ENCODE measurements around the gene ZNF384. TPM values are rescaled to one million over a fixed set of nuclear protein-coding genes. Genes with fewer than 3 reads are reported as not detected.
A peak's percentile ranks its signal among the peaks of the same experiment; 100 is the strongest.

The ZNF384 gene
- 10 to 100 TPM; 22.1 to 64.9 (median 58.2) TPM for total RNA-seq
- 10 to 100 TPM; 44.4 to 59.0 TPM for polyA plus RNA-seq
- long read RNA-seq, donor 1, partial matches to known transcripts: 12 of 18 reads
- long read RNA-seq, donor 1, other reads (novel, unspliced or antisense): 6 of 18 reads
- long read RNA-seq, donor 2, partial matches to known transcripts: 7 of 10 reads
- long read RNA-seq, donor 2, other reads (novel, unspliced or antisense): 0 of 10 reads
- long read RNA-seq, donor 3, transcript ZNF384-204 (11 exons, 3,008 nt): major isoform, 5 of 96 reads
- long read RNA-seq, donor 3, partial matches to known transcripts: 48 of 96 reads
- long read RNA-seq, donor 3, other reads (novel, unspliced or antisense): 36 of 96 reads

DNA sequence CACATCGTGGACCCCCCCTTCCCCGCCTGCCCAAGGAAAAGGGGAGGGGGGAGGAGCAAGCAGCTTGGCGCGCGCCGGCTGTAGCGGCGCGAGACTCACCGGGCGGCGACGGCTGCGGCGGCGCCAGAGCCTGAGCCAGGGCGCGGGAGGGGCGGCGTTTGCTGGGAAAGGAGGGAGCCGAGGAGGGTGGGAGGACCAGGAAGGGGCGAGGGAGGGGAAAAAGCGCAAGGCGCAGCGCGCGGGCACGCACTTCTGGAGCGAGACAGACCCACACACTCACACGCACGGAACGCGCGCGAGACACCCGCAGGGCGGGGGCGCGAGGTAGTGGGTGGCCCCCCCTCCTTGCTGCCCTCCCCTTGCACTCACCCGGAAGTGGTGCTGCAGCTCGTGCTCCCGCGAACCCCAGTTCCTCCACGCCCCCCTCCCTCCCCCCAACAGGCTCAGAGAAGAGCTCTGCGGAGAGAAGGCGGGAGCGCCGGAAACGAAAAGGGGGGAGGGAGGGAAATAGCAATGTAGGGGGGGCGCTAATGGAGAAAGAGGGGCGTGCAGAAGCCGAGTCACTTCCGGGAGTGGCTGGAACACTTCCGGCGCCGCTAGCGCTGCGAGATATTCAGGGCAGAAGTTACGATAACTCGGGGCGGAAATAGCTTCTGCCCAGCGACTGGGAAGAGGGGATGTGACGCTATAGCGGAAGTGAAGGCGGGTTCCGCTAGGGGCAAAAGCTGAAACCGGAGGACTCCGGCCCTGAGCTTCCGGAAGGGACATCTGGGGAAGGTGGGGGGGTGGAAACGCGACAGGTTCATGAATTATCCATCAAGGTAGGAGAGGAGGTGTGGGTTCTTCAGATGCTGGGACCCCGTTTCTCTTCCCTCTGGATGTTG, at the start of gene ZNF384:
Gene ZNF384, minus strand, starts transcription at position 377 of the 884 bp plus-strand sequence. CDS start 9,855 bp downstream, outside the sequence.
- intact Hi-C loops (cut with DNase I): loop anchor here in 2 of 4 donors (2.0 to 10.0 kb wide), 2 partner anchors 20 to 74 kb away; no protein-coding TSS in a partner anchor
- H3K4me3 ChIP-seq: peak within 1 kb of the TSS; percentile 69
- 0 to 1% (median 1%) methylated on average over 68 to 72 of the region's 72 CpGs for WGBS, 3 donors
- peaks cover 10% of the 10 kb centered on the region for H3K4me1 ChIP-seq (ENCODE audit: insufficient read depth)
- H3K27me3 ChIP-seq: no peaks in the 10 kb centered on the region
- H3K36me3 ChIP-seq: no peaks in the 10 kb centered on the region
- no peaks in the 10 kb centered on the region for H3K9me3 ChIP-seq
- DNase-seq: peak; percentile 96 to 98 (median 97)
- peak within 1 kb of the TSS; percentile 80 to 93 for H3K27ac ChIP-seq
- TF ChIP-seq POLR2A (IDR thresholded peaks at IDR 0.05) (peak; percentile 56), EP300 (IDR thresholded peaks at IDR 0.05) (peak; percentile 83)
- TF ChIP-seq, protein P1, sequence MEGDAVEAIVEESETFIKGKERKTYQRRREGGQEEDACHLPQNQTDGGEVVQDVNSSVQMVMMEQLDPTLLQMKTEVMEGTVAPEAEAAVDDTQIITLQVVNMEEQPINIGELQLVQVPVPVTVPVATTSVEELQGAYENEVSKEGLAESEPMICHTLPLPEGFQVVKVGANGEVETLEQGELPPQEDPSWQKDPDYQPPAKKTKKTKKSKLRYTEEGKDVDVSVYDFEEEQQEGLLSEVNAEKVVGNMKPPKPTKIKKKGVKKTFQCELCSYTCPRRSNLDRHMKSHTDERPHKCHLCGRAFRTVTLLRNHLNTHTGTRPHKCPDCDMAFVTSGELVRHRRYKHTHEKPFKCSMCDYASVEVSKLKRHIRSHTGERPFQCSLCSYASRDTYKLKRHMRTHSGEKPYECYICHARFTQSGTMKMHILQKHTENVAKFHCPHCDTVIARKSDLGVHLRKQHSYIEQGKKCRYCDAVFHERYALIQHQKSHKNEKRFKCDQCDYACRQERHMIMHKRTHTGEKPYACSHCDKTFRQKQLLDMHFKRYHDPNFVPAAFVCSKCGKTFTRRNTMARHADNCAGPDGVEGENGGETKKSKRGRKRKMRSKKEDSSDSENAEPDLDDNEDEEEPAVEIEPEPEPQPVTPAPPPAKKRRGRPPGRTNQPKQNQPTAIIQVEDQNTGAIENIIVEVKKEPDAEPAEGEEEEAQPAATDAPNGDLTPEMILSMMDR (IDR thresholded peaks at IDR 0.05): peak in 2 of 3 donors; percentile 58

DNA sequence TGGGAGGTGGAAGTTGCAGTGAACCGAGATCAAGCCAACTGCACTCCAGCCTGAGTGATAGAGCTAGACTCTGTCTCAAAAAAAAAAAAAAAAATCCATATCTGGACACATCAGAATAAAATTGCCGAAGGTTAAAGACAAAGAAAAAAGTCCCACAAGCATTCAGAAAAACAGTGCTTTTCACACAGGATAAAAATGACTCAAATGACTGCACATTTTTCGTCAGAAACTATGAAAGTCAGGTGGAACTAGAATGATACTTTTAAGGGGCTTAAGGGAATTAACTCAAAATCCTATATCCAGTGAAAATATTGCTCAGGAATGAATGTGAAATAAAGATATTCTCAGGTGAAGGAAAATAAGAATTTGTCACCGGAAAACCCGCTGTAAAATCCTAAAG, 47.6 kb upstream of the ZNF384 start:
- no peak overlapping the region for H3K27ac ChIP-seq
- H3K4me3 ChIP-seq: no peak overlapping the region
- WGBS, 3 donors: 92 to 95% (median 95%) methylated on average over 5 of the region's 5 CpGs
- intact Hi-C loops (cut with DNase I): loop anchor here (5.0 to 10.0 kb wide), 4 partner anchors 41 to 91 kb away; partner anchors contain the start of genes GPR162 (in 2 of the 4), CD4 (in 1 of the 4) and P3H3 (in 1 of the 4)
- no peaks in the 10 kb centered on the region for H3K4me1 ChIP-seq (ENCODE audit: insufficient read depth)
- DNase-seq: no peak
- no peaks in the 10 kb centered on the region for H3K27me3 ChIP-seq
- TF ChIP-seq EP300 (IDR thresholded peaks at IDR 0.05) (no peak), POLR2A (IDR thresholded peaks at IDR 0.05) (no peak)
- TF ChIP-seq, protein P1 (IDR thresholded peaks at IDR 0.05): no peak
- H3K36me3 ChIP-seq: no peaks in the 10 kb centered on the region
- no peaks in the 10 kb centered on the region for H3K9me3 ChIP-seq

DNA sequence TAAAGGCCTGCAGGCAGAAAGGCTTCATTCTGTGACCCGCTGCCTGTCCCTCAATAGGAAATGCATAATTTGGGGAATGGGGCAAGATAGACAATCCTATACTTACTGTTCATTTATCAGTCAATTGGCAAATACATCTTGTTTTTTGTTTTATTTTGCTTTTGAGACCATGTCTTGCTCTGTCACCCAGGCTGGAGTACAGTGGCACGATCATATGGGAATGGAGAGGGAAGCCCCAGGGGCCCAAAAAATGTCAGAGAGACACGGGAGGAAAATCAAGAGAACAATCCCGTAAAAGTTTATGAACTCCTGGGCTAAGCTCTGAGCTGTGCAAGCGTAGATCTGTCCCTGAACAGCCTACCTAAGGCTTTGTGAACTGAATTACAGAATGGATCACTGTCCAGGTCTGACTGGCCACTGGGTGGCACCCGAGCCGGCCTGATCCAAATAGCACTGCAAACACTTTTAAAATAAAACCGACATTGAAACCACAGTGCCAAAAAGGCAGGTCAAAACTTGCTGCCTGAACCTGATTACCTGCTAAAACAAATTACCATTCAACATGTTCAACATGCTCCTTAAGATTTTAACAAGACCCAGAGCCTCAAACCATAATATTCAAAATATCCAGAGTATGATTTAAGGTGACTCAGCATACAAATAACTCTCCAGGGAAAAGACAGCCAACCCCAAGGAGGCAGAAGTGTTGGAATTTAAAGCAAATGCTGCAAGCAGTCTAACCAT, 46.4 kb upstream of the ZNF384 start:
- H3K27me3 ChIP-seq: no peaks in the 10 kb centered on the region
- TF ChIP-seq, protein P1 (IDR thresholded peaks at IDR 0.05): peak; percentile 63 to 76 (median 71)
- no peak for TF ChIP-seq POLR2A (IDR thresholded peaks at IDR 0.05)
- DNase-seq: peak; percentile 54 to 79 (median 75)
- H3K9me3 ChIP-seq: no peaks in the 10 kb centered on the region
- no peak overlapping the region for H3K27ac ChIP-seq
- no peak overlapping the region for H3K4me3 ChIP-seq
- H3K4me1 ChIP-seq (ENCODE audit: insufficient read depth): no peaks in the 10 kb centered on the region
- 25 to 27% (median 26%) methylated on average over 8 of the region's 8 CpGs for WGBS, 3 donors
- intact Hi-C loops (cut with DNase I): loop anchor here (5.0 to 10.0 kb wide), 4 partner anchors 42 to 92 kb away; partner anchors contain the start of genes GPR162 (in 2 of the 4), CD4 (in 1 of the 4) and P3H3 (in 1 of the 4)
- H3K36me3 ChIP-seq: peaks cover under 1% of the 10 kb centered on the region

Measured in ovary (tissue), 10 donors.